Measurements from ENCODE around the gene PIK3CD.
A peak's percentile ranks its signal among the peaks of the same experiment; 100 is the strongest.
"Not testable (repeated sequence)": the region's sequence is repeated elsewhere in the genome, so short reads cannot be mapped to it uniquely, and the experiment has no call there.

The PIK3CD gene

GRCh38 chr1:9746211-9746610 is 94.7 kb downstream of the PIK3CD start:
- no peak for DNase-seq

- DNase-seq: no peak
Observed at GRCh38 chr1:9746651-9747050, 95.1 kb downstream of the PIK3CD start.

GRCh38 chr1:9748391-9748790 is 96.9 kb downstream of the PIK3CD start:
- DNase-seq: not testable (repeated sequence)

- DNase-seq: no peak
Observed at GRCh38 chr1:9749361-9749760, 97.8 kb downstream of the PIK3CD start.

DNA sequence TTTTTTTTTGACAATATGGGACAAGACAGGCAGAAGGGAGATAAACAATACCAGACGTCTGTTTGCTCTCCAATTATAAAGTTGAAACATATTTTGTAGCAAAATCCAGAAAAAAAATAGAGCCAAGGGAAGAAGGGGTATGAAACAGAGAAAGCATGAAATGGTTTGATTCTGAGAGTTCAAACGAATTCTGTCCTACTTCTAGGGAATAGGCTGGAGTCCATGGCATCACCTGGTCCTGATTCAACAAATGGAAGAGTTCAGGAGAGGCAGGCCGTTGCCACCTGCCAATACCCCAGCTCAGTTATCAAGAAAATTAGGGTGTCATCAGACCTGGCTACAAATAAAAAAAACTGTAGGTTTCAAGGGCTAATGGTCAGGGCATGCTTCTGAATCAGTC is 100.4 kb downstream of the PIK3CD start:
- no peak for DNase-seq

DNA sequence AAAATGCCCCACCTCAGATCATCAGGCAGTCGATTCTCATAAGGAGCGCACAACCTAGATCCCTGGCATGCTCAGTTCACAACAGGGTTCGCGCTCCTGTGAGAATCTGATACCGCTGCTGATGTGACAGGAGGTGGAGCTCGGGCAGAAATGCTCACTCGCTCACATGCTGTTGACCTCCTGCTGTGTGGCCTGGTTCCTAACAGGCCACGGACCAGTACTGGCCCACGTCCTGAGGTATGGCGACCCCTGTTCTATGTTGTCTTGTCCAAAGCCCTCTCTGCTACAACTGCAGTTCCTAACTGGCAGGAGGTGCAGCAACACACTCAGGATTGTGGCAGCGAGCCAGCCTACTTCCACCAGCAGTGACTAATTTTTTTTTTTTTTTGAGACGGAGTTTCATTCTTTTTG is 101.6 kb downstream of the PIK3CD start:
- DNase-seq: no peak

GRCh38 chr1:9755441-9755995 is 104.0 kb downstream of the PIK3CD start:
- no peak for DNase-seq

DNA sequence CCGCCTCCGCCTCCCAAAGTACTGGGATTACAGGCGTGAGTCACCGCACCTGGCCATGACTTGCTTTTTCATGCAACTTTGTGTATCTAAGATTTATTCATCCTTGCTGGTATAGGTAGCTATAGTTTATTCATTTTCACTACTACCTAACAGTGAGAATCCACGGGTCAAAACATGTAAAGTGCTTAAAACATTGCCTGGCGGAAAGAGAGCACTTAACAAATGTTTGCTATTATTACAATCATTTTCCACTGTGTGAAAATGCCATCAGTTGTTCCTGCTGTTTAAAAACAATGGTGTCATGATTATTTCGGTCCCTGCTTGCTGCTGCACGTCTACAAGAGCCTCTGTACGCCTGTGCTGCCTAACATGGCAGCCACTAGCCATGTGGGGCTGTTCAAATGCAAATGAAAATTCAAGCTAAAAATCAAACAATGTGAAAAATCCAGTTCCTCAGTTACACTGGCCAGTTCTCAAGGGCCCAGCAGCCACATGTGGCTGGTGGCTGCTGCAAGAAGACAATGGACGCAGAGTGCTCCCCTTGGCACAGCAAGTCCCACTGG is 107.1 kb downstream of the PIK3CD start:
- DNase-seq: no peak

GRCh38 chr1:9759939-9760338 is 108.4 kb downstream of the PIK3CD start:
- DNase-seq: no peak

DNA sequence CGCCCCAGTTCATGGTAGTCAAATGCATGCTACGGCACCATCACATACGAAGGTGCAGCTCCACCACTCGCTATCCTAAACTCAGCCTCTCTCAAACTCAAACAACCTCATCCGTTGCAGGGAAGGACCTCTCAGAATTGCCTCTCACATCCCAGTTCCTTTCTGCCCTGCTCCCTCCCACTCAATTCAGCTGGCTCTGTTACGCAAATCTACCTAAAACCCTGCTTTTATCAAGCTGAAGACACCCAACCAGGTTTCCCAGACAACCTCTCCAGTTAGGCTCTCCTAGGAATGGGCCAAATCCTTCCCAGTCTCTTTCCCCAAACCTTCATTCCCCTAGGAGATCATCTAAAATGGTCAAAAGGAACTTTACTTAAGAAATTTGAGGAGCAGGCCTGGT is 109.3 kb downstream of the PIK3CD start:
- DNase-seq: no peak

- DNase-seq: no peak
Observed at GRCh38 chr1:9761855-9762254, 110.3 kb downstream of the PIK3CD start.

DNA sequence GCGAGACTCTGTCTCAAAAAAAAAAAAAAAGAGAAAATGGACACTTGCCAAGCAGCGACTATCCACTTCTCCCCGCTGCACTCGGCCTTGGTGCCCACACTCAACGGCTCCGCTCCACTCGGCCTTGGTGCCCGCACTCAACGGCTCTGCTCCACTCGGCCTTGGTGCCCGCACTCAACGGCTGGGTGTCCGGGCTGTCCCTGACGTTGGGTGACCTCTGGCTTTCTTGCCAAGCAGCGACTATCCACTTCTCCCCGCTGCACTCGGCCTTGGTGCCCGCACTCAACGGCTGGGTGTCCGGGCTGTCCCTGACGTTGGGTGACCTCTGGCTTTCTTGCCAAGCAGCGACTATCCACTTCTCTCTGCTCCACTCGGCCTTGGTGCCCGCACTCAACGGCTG is 110.9 kb downstream of the PIK3CD start:
- DNase-seq: not testable (repeated sequence)

DNA sequence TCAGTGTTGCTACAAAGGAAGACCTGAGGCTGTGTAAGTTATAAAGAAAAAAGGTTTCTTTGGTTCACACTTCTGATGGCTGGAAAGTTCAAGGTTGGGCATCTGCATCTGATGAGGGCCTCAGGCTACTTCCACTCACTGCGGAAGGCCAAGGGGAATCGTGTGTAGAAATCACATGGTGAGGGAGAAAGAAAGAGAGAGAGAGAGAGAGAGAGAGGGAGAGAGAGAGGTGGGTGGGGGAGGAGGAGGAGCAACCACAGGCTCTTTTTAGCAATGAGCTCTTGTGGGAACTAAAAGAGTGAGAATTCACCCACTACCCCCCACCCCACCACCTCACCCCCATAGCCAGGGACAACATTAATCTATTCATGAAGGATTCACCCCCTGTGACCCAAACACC is 112.4 kb downstream of the PIK3CD start:
- no peak for DNase-seq

DNA sequence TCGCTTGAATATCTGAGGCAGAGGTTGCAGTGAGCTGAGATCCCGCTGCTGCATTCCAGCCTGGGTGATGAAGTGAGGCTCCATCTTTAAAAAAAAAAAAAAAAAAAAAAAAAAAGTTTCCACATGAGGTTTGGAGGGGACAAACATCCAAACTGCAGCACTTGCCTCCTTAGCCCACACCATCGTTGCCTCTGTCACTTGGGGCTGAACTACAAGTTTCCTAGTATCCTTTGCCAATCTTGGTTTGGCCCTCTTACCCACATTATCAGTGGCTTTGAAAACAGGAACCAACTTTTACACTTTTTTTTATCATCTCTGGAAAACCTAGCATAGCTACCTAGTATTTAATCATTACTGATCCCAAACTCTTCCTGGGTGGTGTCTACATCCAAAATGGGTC is 113.0 kb downstream of the PIK3CD start:
- no peak for DNase-seq

DNA sequence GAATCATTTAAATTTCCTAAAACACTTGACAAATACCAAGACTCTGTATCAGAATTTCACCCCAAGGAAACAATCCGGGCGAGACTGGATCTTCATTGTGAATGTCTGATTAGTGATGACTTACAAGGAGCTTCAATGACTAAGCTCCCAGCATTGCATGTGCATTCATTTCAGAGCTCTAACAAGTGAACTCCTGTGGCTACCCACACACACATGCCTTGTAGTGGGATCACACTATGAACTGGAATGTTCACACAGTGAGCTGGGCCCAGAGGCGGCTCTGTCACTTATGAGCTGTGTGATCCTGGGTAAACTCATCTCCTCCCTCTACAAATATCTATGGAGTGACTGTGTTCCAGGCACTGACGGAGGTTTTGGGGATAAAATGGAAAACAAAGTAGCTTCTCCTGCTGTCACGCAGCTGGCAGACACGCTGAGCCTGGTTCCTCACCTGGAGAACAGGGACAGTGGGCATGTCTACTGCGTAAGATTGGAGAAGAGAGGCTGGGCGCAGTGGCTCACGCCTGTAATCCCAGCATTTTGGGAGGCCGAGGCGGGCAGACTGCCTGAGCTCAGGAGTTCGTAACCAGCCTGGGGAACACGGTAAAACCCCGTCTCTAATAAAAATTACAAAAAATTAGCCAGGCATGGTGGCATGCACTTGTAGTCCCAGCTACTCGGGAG is 115.4 kb downstream of the PIK3CD start:
- DNase-seq: no peak

- DNase-seq: peak; percentile 38
Observed at GRCh38 chr1:9767964-9768668, 116.6 kb downstream of the PIK3CD start.

DNA sequence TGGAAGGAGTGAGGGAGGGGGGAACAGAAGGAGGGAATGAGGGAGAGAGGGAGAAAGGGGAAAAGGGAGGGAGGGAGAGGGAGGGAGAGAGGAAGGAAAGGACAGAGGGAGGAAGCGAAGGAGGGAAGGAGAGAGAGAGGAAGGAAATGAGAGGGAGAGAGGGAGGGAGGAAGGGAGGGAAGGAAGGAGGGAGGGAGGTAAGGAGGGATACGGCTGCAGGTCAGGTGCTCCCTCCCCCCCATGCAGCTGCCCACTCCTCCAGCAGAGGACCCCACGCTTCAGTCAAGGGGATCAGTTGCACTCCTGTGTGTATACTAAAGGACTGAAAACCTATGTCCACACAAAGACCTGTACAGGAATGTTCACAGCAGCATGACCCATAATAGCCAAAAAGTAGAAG is 117.5 kb downstream of the PIK3CD start:
- no peak for DNase-seq

GRCh38 chr1:9770298-9770697 is 118.8 kb downstream of the PIK3CD start:
- DNase-seq: no peak

GRCh38 chr1:9774712-9775679 is 123.5 kb downstream of the PIK3CD start:
- DNase-seq: no peak

DNA sequence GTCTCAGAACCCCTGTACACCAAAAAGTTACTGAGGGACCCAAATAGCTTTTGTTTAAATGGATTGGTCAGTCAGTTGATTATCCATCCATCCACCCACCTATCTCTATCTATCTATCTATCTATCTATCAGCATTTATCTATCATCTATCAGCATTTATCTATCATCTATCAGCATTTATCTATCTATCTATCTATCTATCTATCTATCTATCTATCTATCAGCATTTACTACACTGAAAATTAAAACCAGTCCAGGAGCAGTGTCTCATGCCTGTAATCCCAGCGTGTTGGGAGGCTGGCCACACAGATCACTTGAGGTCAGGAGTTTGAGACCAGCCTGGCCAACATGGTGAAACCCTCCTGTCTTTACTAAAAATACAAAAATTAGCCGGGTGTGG is 125.2 kb downstream of the PIK3CD start:
- DNase-seq: no peak

Measured in CD4-positive, alpha-beta T cell treated with Interleukin-10 for 1 hour (primary cell).